ENCODE measurements around the gene SLC22A31. TPM values are rescaled to one million over a fixed set of nuclear protein-coding genes. Genes with fewer than 3 reads are reported as not detected.
"Not testable (repeated sequence)": the region's sequence is repeated elsewhere in the genome, so short reads cannot be mapped to it uniquely, and the experiment has no call there.

SLC22A31 gene
- total RNA-seq, 2 donors from 2014 or later: 68.2 TPM; not detected in 1

GRCh38 chr16:89187770-89188392 lies 12.5 kb downstream of the SLC22A31 start:
- TF ChIP-seq POLR2A (IDR thresholded peaks at IDR 0.05): no peak
- TF ChIP-seq, protein P1, sequence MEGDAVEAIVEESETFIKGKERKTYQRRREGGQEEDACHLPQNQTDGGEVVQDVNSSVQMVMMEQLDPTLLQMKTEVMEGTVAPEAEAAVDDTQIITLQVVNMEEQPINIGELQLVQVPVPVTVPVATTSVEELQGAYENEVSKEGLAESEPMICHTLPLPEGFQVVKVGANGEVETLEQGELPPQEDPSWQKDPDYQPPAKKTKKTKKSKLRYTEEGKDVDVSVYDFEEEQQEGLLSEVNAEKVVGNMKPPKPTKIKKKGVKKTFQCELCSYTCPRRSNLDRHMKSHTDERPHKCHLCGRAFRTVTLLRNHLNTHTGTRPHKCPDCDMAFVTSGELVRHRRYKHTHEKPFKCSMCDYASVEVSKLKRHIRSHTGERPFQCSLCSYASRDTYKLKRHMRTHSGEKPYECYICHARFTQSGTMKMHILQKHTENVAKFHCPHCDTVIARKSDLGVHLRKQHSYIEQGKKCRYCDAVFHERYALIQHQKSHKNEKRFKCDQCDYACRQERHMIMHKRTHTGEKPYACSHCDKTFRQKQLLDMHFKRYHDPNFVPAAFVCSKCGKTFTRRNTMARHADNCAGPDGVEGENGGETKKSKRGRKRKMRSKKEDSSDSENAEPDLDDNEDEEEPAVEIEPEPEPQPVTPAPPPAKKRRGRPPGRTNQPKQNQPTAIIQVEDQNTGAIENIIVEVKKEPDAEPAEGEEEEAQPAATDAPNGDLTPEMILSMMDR (IDR thresholded peaks at IDR 0.05): no peak
- ATAC-seq (no peak), DNase-seq (peak in 1 of 4 donors; percentile 11)
- Histone ChIP-seq H3K4me1 (peaks cover 11% of the 10 kb centered on the region), H3K9me3 (no peaks in the 10 kb centered on the region), H3K27ac (no peak overlapping the region), H3K4me3 (no peak overlapping the region), H3K27me3 (peaks cover 0 to 4% of the 10 kb centered on the region in 2 donors), H3K36me3 (replicated peaks in 1 of 2; ENCODE audit: insufficient read depth in 1 of 2, low read depth in 2 of 2) (no peaks in the 10 kb centered on the region)
- WGBS, 2 donors: 66% methylated on average over 19 of the region's 19 CpGs; no CpG with 5 or more reads in 1 of the 2 donors
- intact Hi-C loops (cut with DNase I): no loop called here

- H3K9me3 ChIP-seq: no peaks in the 10 kb centered on the region
- peaks cover 0 to 4% of the 10 kb centered on the region in 2 donors for H3K27me3 ChIP-seq
- no peak for DNase-seq
- TF ChIP-seq, protein P1 (IDR thresholded peaks at IDR 0.05): no peak
- TF ChIP-seq POLR2A (IDR thresholded peaks at IDR 0.05): no peak
- no peaks in the 10 kb centered on the region for H3K36me3 ChIP-seq (replicated peaks in 1 of 2; ENCODE audit: insufficient read depth in 1 of 2, low read depth in 2 of 2)
- intact Hi-C loops (cut with DNase I): no loop called here
- H3K4me1 ChIP-seq: peaks cover 9% of the 10 kb centered on the region
- no peak overlapping the region for H3K27ac ChIP-seq
- no peak for ATAC-seq
- WGBS, 2 donors: 41 to 49% methylated on average over 12 to 18 of the region's 19 CpGs
- no peak overlapping the region for H3K4me3 ChIP-seq
Observed at GRCh38 chr16:89187032-89187769, 13.1 kb downstream of the SLC22A31 start.

DNA sequence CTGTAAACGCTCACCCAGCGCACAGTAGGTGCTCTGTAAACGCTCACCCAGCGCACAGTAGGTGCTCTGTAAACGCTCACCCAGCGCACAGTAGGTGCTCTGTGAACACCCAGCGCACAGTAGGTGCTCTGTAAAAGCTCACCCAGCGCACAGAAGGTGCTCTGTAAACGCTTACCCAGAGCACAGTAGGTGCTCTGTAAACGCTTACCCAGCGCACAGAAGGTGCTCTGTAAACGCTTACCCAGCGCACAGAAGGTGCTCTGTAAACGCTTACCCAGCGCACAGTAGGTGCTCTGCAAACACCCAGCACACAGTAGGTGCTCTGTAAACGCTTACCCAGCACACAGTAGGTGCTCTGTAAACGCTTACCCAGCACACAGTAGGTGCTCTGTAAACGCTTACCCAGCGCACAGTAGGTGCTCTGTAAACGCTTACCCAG lies 13.7 kb downstream of the SLC22A31 start:
- ATAC-seq; H3K4me3 ChIP-seq; H3K36me3 ChIP-seq (replicated peaks in 1 of 2; ENCODE audit: insufficient read depth in 1 of 2, low read depth in 2 of 2); intact Hi-C loops (cut with DNase I); H3K4me1 ChIP-seq; H3K9me3 ChIP-seq; DNase-seq; H3K27me3 ChIP-seq; H3K27ac ChIP-seq: not testable (repeated sequence)
- WGBS, 2 donors: 67 to 85% methylated on average over 14 to 20 of the region's 20 CpGs

- not testable (repeated sequence) for H3K27ac ChIP-seq, DNase-seq, ATAC-seq
Observed at GRCh38 chr16:89185887-89186592, 14.3 kb downstream of the SLC22A31 start.

DNA sequence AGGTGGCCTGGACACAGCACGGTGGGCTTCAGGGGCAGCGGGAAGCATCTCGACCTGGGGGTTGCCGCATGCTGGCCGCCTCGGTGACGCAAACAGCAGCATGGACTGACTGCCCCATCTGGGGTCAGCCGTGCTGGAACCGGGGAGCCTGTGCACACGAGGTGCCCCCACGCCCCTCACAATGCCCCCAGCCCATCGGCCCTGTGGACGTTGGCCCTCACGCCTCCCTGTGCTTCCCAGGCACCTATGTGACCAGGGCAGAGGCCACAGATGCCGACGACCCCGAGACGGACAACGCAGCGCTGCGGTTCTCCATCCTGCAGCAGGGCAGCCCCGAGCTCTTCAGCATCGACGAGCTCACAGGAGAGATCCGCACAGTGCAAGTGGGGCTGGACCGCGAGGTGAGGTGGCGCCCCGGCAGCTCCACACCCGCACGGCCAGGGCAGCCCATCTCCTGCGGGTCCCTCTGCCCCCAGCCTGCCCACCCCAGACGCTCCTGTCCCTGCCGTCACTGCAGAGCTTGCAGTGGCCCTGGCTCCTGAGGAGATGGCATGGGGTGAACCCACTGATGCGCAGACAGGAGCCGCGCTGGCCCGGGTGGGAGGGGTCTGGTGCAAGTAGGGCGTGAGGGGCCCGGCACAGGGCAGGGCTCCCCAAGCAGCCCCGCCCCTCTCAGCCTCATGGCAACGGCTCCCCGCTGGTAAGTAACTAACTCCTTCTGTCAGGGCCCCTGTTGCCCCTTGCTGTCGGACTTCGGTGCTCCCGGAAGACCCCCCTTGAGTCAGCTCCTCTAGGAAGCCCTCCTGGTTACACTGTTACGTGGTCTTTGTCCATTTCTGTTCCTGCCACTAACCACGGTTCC lies 15.2 kb downstream of the SLC22A31 start:
- Histone ChIP-seq H3K36me3 (replicated peaks in 1 of 2; ENCODE audit: insufficient read depth in 1 of 2, low read depth in 2 of 2) (no peaks in the 10 kb centered on the region), H3K27ac (no peak overlapping the region), H3K27me3 (no peaks in the 10 kb centered on the region), H3K9me3 (no peaks in the 10 kb centered on the region), H3K4me1 (no peaks in the 10 kb centered on the region), H3K4me3 (no peak overlapping the region)
- intact Hi-C loops (cut with DNase I): no loop called here
- no peak for TF ChIP-seq POLR2A (IDR thresholded peaks at IDR 0.05)
- TF ChIP-seq, protein P1 (IDR thresholded peaks at IDR 0.05): no peak
- WGBS, 2 donors: 70 to 83% methylated on average over 2 to 37 of the region's 48 CpGs
- no peak for DNase-seq
- no peak for ATAC-seq

More at GRCh38 chr16:89185887-89186592, 14.3 kb downstream of the SLC22A31 start:
- H3K27me3 ChIP-seq; H3K4me3 ChIP-seq; H3K4me1 ChIP-seq; intact Hi-C loops (cut with DNase I); H3K9me3 ChIP-seq; H3K36me3 ChIP-seq (replicated peaks in 1 of 2; ENCODE audit: insufficient read depth in 1 of 2, low read depth in 2 of 2): not testable (repeated sequence)
- 64 to 77% methylated on average over 17 to 30 of the region's 30 CpGs for WGBS, 2 donors
